Breast epithelium (tissue), 4 donors: ENCODE measurements around the gene PRKG1. TPM values are rescaled to one million over a fixed set of nuclear protein-coding genes. Genes with fewer than 3 reads are reported as not detected.

Experiments
- DNase-seq, 2 donors: peaks; one replicate each; pipeline ENCODE4 v3.0.0-alpha.2; 2019; ENCODE audit warnings: low spot score in 2 of 2
- H3K27ac ChIP-seq, 2 donors: fragments of 200-600 bp; sonication (generic) in 1 of 2; one replicate each; pipeline ENCODE4 v1.5.1; 2016 to 2019; ENCODE audit warnings: mild to moderate bottlenecking in 1 of 2
- H3K27me3 ChIP-seq, 2 donors: fragments of 200-600 bp; sonication (generic) in 1 of 2; one replicate each; pipeline versions ENCODE4 v1.5.1 to v1.6.0; 2017 to 2019; ENCODE audit warnings: control low read depth in 1 of 2, mild to moderate bottlenecking in 1 of 2
- H3K36me3 ChIP-seq: fragments of 200-600 bp; one replicate; pipeline ENCODE4 v1.5.1; 2019
- H3K4me1 ChIP-seq, 2 donors: fragments of 200-600 bp; sonication (generic); one replicate each; pipeline ENCODE4 v1.5.1; 2016 to 2019; ENCODE audit warnings: control low read depth in 1 of 2
- H3K4me3 ChIP-seq, 3 donors: fragments of 200-600 bp; sonication (generic); 1 replicate in 2 of 3; 2 replicates in 1 of 3; pipeline ENCODE4 v1.5.1; 2016 to 2019; ENCODE audit warnings: mild to moderate bottlenecking in 3 of 3, moderate library complexity in 2 of 3
- H3K9me3 ChIP-seq, 2 donors: fragments of 200-600 bp; sonication (generic) in 1 of 2; one replicate each; pipeline ENCODE4 v1.5.1; 2016 to 2019; ENCODE audit warnings: control low read depth in 1 of 2
- POLR2A ChIP-seq: fragments of 450-650 bp; IDR thresholded peaks from one replicate; pipeline ENCODE4 v1.6.1; 2016; ENCODE audit warnings: antibody characterized with exemption, mild to moderate bottlenecking, moderate library complexity
- POLR2AphosphoS5 ChIP-seq, 3 donors: sonication (generic); formaldehyde crosslinking; IDR thresholded peaks; one replicate each; pipeline ENCODE4 v1.6.1; 2017; ENCODE audit warnings: antibody characterized with exemption in 3 of 3
- intact Hi-C: fragments of 100-400 bp; cut with DNase I; formaldehyde crosslinking; loops from one replicate; pipeline ENCODE4 v1.15.1; 2023; ENCODE audit warnings: low total_unique reads
- total RNA-seq, 3 donors: library from RNA; depleted of rRNA; stranded (reverse); fragments of >200 nt; gene quantifications; one replicate each; pipeline ENCODE4 v1.1.0, GENCODE V29; 2016
- TF ChIP-seq, protein P1 (sequence below), 3 donors: fragments of 450-650 bp; IDR thresholded peaks; one replicate each; pipeline ENCODE4 v1.5.1; 2016 to 2017; ENCODE audit warnings: antibody characterized with exemption in 3 of 3, mild to moderate bottlenecking in 3 of 3, moderate library complexity in 3 of 3

PRKG1 gene
- total RNA-seq, 3 donors from 2014 or later: 10.9 to 36.9 (median 19.7) TPM

DNA sequence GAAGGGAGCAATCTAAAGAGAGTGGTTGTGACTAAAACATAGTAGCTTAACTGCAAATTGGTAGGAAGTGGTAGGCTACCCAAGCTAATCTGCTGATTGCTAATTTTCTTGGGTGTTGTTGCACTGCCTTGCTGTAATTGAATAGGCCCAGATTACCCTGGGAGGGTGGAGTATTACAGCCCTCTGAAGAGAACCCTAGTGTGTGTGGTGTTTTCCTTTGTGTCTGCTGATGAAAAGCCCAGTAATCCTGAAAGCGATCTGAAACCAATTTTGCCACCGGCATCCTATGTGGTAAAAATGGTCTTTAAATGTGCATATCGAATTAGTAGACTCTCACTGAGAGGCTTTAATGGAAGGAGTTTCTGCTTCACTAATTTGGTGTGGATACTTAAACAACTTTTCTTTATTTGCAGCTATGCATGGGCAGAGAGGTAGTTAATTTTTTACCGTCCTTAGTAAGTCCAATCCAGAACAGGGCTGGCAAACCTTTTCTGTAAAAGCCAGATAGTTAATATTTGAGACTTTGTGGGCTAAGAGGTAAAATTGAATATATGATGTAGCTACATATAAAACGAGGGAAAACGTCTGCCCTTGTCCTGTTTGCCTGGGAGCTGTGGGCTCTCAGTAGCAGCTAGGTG lies 532.7 kb downstream of the PRKG1 start:
- H3K9me3 ChIP-seq: peaks cover 0 to 3% of the 10 kb centered on the region in 2 donors
- H3K27me3 ChIP-seq: no peaks in the 10 kb centered on the region
- intact Hi-C loops: no loop called here
- no peaks in the 10 kb centered on the region for H3K36me3 ChIP-seq
- no peak for TF ChIP-seq POLR2AphosphoS5 (IDR thresholded peaks at IDR 0.05)
- TF ChIP-seq POLR2A: no peak
- TF ChIP-seq, protein P1, sequence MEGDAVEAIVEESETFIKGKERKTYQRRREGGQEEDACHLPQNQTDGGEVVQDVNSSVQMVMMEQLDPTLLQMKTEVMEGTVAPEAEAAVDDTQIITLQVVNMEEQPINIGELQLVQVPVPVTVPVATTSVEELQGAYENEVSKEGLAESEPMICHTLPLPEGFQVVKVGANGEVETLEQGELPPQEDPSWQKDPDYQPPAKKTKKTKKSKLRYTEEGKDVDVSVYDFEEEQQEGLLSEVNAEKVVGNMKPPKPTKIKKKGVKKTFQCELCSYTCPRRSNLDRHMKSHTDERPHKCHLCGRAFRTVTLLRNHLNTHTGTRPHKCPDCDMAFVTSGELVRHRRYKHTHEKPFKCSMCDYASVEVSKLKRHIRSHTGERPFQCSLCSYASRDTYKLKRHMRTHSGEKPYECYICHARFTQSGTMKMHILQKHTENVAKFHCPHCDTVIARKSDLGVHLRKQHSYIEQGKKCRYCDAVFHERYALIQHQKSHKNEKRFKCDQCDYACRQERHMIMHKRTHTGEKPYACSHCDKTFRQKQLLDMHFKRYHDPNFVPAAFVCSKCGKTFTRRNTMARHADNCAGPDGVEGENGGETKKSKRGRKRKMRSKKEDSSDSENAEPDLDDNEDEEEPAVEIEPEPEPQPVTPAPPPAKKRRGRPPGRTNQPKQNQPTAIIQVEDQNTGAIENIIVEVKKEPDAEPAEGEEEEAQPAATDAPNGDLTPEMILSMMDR (IDR thresholded peaks at IDR 0.05): no peak
- DNase-seq: no peak
- no peaks in the 10 kb centered on the region for H3K4me1 ChIP-seq
- no peak overlapping the region for H3K4me3 ChIP-seq
- H3K27ac ChIP-seq: no peak overlapping the region

DNA sequence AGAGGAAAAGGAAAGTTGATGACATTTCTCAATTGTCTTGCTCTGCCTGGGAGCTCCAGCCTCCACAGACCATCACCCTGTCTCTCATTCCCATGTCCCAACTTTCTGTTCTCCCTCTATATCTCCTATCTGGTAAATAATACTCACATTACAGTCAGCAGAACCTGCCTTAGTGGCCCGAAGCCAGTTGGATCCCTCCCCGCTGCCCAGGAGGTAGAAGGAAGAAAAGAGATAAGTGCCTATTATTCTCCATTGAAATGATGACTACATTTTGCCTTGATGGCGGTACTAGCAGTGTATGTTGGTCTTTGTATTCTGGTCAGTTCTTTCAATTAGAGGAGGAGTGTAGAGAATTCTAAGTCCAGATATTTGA lies 533.2 kb downstream of the PRKG1 start:
- peaks cover 0 to 4% of the 10 kb centered on the region in 2 donors for H3K9me3 ChIP-seq
- intact Hi-C loops: no loop called here
- H3K4me3 ChIP-seq: no peak overlapping the region
- no peaks in the 10 kb centered on the region for H3K27me3 ChIP-seq
- TF ChIP-seq, protein P1 (IDR thresholded peaks at IDR 0.05): no peak
- no peak for TF ChIP-seq POLR2AphosphoS5 (IDR thresholded peaks at IDR 0.05)
- no peak for TF ChIP-seq POLR2A
- no peak for DNase-seq
- no peaks in the 10 kb centered on the region for H3K36me3 ChIP-seq
- H3K27ac ChIP-seq: no peak overlapping the region
- no peaks in the 10 kb centered on the region for H3K4me1 ChIP-seq

DNA sequence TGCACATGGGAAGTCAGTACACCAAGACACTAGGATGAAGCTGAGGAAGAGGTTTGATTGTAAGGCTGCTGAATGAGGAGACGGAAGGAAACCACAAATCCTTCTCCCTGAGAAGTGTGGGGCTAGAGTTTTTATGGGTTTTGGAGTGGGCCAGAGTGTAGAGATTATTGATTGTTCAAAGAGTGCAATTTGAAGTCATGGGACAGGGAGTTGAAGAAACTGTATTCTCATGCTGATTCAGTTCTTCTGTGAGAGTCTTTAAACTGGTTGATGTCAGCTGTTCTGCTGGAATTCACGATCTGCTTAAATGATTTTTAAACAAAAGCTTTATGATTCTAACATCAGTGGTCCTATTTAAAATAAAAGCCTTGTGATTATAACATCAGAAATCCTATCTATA lies 533.9 kb downstream of the PRKG1 start:
- Histone ChIP-seq H3K27me3 (no peaks in the 10 kb centered on the region), H3K36me3 (no peaks in the 10 kb centered on the region), H3K27ac (no peak overlapping the region), H3K9me3 (peaks cover 0 to 4% of the 10 kb centered on the region in 2 donors), H3K4me3 (no peak overlapping the region), H3K4me1 (no peaks in the 10 kb centered on the region)
- no peak for TF ChIP-seq POLR2AphosphoS5 (IDR thresholded peaks at IDR 0.05)
- intact Hi-C loops: no loop called here
- no peak for DNase-seq

DNA sequence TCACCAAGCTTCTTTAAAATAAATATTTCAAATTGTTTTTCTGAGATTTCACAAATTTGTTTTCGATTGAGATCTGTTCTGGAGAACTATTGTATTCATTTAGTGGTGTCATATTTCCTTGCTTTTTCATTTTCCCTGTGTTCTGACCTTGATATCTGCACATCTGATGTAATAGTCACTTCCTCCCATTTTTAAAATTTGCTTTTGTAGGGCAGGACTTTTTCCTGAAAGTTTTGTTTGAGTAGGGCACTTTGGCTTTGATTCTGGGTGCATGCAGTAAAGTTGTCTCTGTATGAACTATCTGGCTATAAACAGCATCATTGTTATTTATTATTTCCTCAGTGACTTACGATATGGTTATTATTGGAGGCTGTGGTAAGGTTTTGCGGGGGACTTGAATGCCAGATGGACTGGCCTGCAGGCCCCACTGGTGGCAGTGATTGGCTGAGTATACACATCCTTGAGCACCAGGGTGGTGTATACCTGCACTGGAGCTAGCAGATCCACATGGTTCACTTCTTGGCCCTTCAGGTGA lies 541.5 kb downstream of the PRKG1 start:
- H3K4me1 ChIP-seq: no peaks in the 10 kb centered on the region
- H3K4me3 ChIP-seq: no peak overlapping the region
- H3K27ac ChIP-seq: no peak overlapping the region
- intact Hi-C loops: no loop called here
- H3K36me3 ChIP-seq: no peaks in the 10 kb centered on the region
- no peaks in the 10 kb centered on the region for H3K27me3 ChIP-seq
- TF ChIP-seq, protein P1 (IDR thresholded peaks at IDR 0.05): no peak
- TF ChIP-seq POLR2A (no peak), POLR2AphosphoS5 (IDR thresholded peaks at IDR 0.05) (no peak)
- H3K9me3 ChIP-seq: peaks cover 0 to 4% of the 10 kb centered on the region in 2 donors
- DNase-seq: no peak

DNA sequence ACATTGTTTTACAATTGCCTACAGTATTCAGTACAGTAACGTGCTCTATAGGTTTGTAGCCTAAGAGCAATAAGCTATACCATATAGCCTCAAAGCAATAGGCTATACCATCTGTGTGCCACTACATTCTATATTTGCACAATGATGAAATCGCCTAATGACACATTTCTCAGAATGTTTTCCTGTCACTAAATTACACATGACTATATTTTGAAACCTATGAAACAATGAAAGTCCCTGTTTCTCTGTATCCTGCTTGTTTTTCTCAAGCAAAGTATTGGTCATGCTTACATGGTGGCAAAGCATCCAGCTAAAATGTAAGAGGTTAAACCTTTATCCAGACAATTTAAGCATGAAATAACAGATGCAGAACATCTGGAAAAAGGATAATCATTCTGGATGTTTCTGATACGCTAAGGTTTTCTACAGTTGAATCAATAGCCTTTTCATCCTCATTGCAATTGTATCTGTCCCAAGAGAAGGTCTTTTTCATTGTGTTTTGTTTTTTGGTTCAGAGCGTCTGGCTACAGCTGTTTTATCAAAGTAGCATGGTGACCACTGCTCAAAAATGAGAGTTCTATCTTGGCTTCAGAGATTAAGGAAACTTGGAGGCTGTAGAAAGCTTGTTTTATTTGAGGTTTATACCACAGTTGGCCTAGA lies 543.4 kb downstream of the PRKG1 start:
- no peak overlapping the region for H3K27ac ChIP-seq
- no peaks in the 10 kb centered on the region for H3K36me3 ChIP-seq
- intact Hi-C loops: no loop called here
- no peak for DNase-seq
- no peak for TF ChIP-seq POLR2AphosphoS5 (IDR thresholded peaks at IDR 0.05)
- no peak for TF ChIP-seq POLR2A
- TF ChIP-seq, protein P1 (IDR thresholded peaks at IDR 0.05): no peak
- no peaks in the 10 kb centered on the region for H3K27me3 ChIP-seq
- no peaks in the 10 kb centered on the region for H3K4me1 ChIP-seq
- no peaks in the 10 kb centered on the region for H3K9me3 ChIP-seq
- no peak overlapping the region for H3K4me3 ChIP-seq
